Measurements from ENCODE around the gene TMEM125. TPM values are rescaled to one million over a fixed set of nuclear protein-coding genes. Genes with fewer than 3 reads are reported as not detected.

TMEM125 gene
- total RNA-seq, 1 donor from 2014 or later = 9.5 TPM

DNA sequence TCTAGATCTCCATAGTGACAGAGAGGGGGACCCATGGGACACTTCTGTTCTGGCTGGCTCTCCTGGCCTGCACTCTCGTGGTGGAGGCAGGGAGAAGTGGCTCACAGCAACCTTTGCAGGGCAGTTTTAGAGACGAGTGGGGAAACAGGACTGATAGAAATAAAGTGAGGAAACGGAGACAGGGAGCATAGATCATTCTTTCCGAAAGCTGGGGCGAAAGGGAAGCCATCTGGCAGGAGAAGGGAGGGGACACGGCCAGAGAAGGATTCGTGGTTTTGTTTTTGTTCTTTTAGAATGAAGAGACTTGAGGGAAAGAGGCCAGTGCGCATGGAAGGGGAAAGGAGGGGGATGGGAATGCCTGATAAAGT is 34.5 kb downstream of the TMEM125 start:
- Histone ChIP-seq H3K27me3 (ENCODE audit: control insufficient read depth, insufficient read depth, low read length) (no peaks in the 10 kb centered on the region), H3K4me3 (ENCODE audit: low read depth, low read length) (no peak overlapping the region), H3K36me3 (ENCODE audit: control insufficient read depth, insufficient read depth, low read length) (no peaks in the 10 kb centered on the region)
- TF ChIP-seq, protein P1, sequence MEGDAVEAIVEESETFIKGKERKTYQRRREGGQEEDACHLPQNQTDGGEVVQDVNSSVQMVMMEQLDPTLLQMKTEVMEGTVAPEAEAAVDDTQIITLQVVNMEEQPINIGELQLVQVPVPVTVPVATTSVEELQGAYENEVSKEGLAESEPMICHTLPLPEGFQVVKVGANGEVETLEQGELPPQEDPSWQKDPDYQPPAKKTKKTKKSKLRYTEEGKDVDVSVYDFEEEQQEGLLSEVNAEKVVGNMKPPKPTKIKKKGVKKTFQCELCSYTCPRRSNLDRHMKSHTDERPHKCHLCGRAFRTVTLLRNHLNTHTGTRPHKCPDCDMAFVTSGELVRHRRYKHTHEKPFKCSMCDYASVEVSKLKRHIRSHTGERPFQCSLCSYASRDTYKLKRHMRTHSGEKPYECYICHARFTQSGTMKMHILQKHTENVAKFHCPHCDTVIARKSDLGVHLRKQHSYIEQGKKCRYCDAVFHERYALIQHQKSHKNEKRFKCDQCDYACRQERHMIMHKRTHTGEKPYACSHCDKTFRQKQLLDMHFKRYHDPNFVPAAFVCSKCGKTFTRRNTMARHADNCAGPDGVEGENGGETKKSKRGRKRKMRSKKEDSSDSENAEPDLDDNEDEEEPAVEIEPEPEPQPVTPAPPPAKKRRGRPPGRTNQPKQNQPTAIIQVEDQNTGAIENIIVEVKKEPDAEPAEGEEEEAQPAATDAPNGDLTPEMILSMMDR (IDR thresholded peaks at IDR 0.05; ENCODE audit: insufficient read depth, low read length, severe bottlenecking) = no peak
- DNase-seq (ENCODE audit: low read depth) = no peak
- no peak for FAIRE-seq

DNA sequence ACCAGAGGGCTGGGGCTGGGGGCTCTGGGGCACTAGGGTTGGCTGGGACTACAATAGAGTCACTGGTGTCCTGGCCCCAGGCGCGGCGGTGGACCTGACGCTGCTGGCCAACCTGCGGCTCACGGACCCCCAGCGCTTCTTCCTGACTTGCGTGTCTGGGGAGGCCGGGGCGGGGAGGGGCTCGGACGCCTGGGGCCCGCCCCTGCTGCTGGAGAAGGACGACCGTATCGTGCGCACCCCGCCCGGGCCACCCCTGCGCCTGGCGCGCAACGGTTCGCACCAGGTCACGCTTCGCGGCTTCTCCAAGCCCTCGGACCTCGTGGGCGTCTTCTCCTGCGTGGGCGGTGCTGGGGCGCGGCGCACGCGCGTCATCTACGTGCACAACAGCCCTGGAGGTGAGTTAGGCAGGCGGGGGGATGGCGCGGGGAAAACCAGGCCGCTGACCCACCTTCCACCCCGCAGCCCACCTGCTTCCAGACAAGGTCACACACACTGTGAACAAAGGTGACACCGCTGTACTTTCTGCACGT is 35.1 kb downstream of the TMEM125 start:
- H3K27me3 ChIP-seq (ENCODE audit: control insufficient read depth, insufficient read depth, low read length) = no peaks in the 10 kb centered on the region
- FAIRE-seq (no peak), DNase-seq (ENCODE audit: low read depth) (no peak)
- no peak overlapping the region for H3K4me3 ChIP-seq (ENCODE audit: low read depth, low read length)
- TF ChIP-seq, protein P1 (IDR thresholded peaks at IDR 0.05; ENCODE audit: insufficient read depth, low read length, severe bottlenecking) = no peak
- no peaks in the 10 kb centered on the region for H3K36me3 ChIP-seq (ENCODE audit: control insufficient read depth, insufficient read depth, low read length)

DNA sequence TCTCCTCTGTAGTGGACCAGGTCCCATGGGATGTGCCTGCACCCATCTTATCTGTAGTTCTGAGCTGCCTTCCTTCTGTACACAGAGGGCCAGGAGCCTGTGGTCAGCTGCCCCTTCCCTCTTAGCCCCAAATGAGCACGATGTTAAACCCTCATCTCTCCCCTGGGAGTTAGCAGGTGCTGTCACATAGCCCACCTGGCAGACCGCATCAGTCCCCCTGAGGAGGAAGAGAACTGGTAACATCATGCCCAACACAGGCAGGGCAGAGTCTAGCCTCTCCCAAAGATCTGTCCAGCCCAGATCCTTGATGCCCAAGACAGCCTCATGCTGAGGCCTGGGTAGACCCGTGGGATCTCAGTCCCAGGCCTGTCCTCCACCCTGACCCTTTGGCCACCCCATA is 35.7 kb downstream of the TMEM125 start:
- FAIRE-seq (no peak), DNase-seq (ENCODE audit: low read depth) (no peak)
- Histone ChIP-seq H3K27me3 (ENCODE audit: control insufficient read depth, insufficient read depth, low read length) (no peaks in the 10 kb centered on the region), H3K36me3 (ENCODE audit: control insufficient read depth, insufficient read depth, low read length) (no peaks in the 10 kb centered on the region), H3K4me3 (ENCODE audit: low read depth, low read length) (no peak overlapping the region)
- TF ChIP-seq, protein P1 (IDR thresholded peaks at IDR 0.05; ENCODE audit: insufficient read depth, low read length, severe bottlenecking) = no peak

DNA sequence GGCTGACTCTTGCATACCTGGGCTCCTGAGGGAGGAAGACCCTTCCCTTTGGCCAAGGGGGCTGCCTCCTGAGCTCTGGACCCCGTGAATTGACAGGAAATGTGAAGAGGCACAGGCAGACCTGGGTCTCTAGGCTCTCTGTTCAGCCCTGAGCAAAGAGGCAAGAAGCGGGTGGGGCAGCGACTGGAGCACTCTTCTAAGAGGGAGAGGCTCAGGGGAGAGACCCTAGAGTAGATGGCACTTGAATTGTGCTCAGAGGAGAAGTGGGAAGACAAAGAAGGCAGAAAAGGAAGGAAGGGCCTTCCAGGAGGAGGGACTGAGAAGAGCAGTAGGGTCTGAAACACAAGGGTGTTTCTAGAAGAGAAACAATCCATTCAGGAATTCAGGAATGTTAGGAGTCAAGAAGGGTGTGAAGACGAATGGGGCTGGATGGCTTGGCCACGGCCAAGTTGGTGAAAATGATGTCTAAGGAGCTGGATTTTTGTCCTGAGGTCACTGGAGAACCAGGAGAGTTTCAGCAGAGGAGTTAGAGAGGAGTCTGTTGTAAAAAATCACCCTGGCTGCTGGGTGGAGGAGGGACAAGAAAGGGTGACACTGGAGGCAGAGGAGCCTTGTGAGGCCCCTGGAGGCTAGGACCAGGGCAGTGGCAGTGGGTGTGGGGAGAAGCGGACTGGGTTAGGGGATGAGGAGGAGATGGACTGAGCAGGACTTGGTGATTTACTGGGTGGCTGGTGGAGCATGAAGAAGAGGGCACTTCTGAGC is 36.3 kb downstream of the TMEM125 start:
- DNase-seq (ENCODE audit: low read depth) (no peak), FAIRE-seq (no peak)

DNA sequence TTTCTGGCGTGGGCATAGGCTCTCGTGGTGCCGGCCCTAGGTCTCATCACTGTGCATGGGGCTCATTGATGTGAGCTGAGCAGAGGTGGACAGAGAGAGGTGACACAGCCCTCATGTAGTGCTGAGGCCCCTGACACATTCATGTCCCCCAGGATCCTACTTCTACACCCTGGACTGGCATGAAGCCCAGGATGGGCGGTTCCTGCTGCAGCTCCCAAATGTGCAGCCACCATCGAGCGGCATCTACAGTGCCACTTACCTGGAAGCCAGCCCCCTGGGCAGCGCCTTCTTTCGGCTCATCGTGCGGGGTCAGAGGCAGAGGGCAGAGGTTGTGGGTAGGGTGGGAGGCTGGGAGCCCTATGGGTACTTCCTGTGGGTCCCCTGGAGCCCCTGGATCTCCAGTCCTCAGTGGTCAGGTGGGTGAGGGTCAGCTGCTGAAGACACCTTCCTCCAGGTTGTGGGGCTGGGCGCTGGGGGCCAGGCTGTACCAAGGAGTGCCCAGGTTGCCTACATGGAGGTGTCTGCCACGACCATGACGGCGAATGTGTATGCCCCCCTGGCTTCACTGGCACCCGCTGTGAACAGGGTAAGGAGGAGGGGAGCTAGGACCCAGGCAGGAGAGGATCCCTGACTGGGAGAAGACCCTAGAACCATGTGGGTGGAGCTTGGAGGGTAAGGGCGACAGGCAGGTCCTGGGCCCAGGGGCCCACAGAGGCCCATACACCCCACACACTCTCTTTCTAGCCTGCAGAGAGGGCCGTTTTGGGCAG is 37.1 kb downstream of the TMEM125 start:
- DNase-seq (ENCODE audit: low read depth) (no peak), FAIRE-seq (peak; percentile 76)
- Histone ChIP-seq H3K36me3 (ENCODE audit: control insufficient read depth, insufficient read depth, low read length) (no peaks in the 10 kb centered on the region), H3K27me3 (ENCODE audit: control insufficient read depth, insufficient read depth, low read length) (no peaks in the 10 kb centered on the region), H3K4me3 (ENCODE audit: low read depth, low read length) (no peak overlapping the region)
- TF ChIP-seq, protein P1 (IDR thresholded peaks at IDR 0.05; ENCODE audit: insufficient read depth, low read length, severe bottlenecking) = no peak

More for the DNA sequence above, 36.3 kb downstream of the TMEM125 start:
- H3K4me3 ChIP-seq (ENCODE audit: low read depth, low read length) = no peak overlapping the region
- H3K36me3 ChIP-seq (ENCODE audit: control insufficient read depth, insufficient read depth, low read length) = no peaks in the 10 kb centered on the region
- H3K27me3 ChIP-seq (ENCODE audit: control insufficient read depth, insufficient read depth, low read length) = no peaks in the 10 kb centered on the region
- TF ChIP-seq, protein P1 (IDR thresholded peaks at IDR 0.05; ENCODE audit: insufficient read depth, low read length, severe bottlenecking) = no peak
